Heart left ventricle (tissue), 13 donors: ENCODE results near the gene CHSY3.

Source experiments
- CTCF ChIP-seq, 12 donors: fragments of 200-600 bp; sonication (generic) in 4 of 12; IDR thresholded peaks; one replicate each; pipeline versions ENCODE4 v1.5.0 to v1.8.0; 2018 to 2022; ENCODE audit warnings: antibody characterized with exemption in 12 of 12, mild to moderate bottlenecking in 5 of 12
- POLR2A ChIP-seq, 2 donors: fragments of 450-650 bp; IDR thresholded peaks; one replicate each; pipeline ENCODE4 v1.6.1; 2017; ENCODE audit warnings: antibody characterized with exemption in 2 of 2, mild to moderate bottlenecking in 2 of 2, moderate library complexity in 2 of 2
- donor health status: ischemic (EF 13 %, LVEDD 7.1; RV severe dilation, severe dysfunction).
- donor health status: DM: no; HTN: yes; CAD: no.
- donor health status: DM: no; HTN: no; CAD: no.
- donor health status: ischemic (EF 25% LVEDD 6.9; RV normal size, moderate dysfunction).
- donor health status: ischemic (EF 25% LVEDD 5.7; RV mildly dilated, moderate dysfunction).
- donor health status: ischemic (EF 35%, LVEDD 5.7; RV mildly dilated, moderate dysfunction).
- donor health status: nonischemic (EF 11% LVEDD 7.7; RV severe dilation, severe dysfunction).
- donor health status: DM: yes; HTN: yes; CAD: no.
- donor health status: PGD.
- donor health status: ischemic (EF 29% LVEDD 5.4; RV normal size, mild dysfunction).
- donor health status: nonischemic (EF 23%, LVEDD 6.1; RV moderate dilation, normal function).

- TF ChIP-seq POLR2A (IDR thresholded peaks at IDR 0.05) (no peak), CTCF (IDR thresholded peaks at IDR 0.05) (no peak)
Measured at GRCh38 chr5:129943936-129944335, 39.7 kb downstream of the CHSY3 start.
